ENCODE measurements around the gene CLEC3A.

DNA sequence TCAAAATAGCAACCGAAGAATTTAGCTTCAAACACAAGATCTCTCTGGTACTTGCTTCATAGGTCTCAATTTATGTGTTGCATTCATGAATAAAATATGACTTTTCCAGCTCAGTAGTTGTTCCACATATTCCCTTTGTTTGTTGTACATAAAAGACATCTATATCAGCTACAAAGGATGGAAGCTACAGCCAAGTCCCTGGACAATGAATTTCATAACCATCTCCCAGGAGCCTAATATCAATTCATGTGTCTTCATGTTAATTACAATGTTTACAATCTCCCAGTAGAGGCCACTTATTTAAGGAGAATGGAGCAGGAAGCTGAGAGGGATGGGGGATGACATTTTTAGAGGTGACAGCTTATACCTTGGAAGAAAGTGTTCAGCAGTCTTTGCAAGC, 3.3 kb downstream of the CLEC3A start:
- no peak for TF ChIP-seq YY1 (IDR thresholded peaks at IDR 0.05; ENCODE audit: insufficient read depth, insufficient read length)
- TF ChIP-seq SUZ12 (IDR thresholded peaks at IDR 0.05; ENCODE audit: extremely low read depth, insufficient read depth, insufficient read length), result no peak

Measured in NT2/D1 (cell line).